Ovary (tissue), 3 donors: ENCODE results near the gene SNCAIP.

Source experiments
- POLR2A ChIP-seq: fragments of 450-650 bp; IDR thresholded peaks from one replicate; pipeline ENCODE4 v1.6.1; 2017; ENCODE audit warnings: antibody characterized with exemption, mild to moderate bottlenecking, moderate library complexity
- TF ChIP-seq, protein P1 (sequence below), 3 donors: fragments of 450-650 bp in 2 of 3; fragments of 200-600 bp in 1 of 3; IDR thresholded peaks; one replicate each; pipeline versions ENCODE4 v1.5.1 to v1.8.0; 2016 to 2022; ENCODE audit warnings: antibody characterized with exemption in 3 of 3, mild to moderate bottlenecking in 1 of 3
- donor health status: DM: no; HTN: no; CAD: no.

- TF ChIP-seq, protein P1, sequence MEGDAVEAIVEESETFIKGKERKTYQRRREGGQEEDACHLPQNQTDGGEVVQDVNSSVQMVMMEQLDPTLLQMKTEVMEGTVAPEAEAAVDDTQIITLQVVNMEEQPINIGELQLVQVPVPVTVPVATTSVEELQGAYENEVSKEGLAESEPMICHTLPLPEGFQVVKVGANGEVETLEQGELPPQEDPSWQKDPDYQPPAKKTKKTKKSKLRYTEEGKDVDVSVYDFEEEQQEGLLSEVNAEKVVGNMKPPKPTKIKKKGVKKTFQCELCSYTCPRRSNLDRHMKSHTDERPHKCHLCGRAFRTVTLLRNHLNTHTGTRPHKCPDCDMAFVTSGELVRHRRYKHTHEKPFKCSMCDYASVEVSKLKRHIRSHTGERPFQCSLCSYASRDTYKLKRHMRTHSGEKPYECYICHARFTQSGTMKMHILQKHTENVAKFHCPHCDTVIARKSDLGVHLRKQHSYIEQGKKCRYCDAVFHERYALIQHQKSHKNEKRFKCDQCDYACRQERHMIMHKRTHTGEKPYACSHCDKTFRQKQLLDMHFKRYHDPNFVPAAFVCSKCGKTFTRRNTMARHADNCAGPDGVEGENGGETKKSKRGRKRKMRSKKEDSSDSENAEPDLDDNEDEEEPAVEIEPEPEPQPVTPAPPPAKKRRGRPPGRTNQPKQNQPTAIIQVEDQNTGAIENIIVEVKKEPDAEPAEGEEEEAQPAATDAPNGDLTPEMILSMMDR (IDR thresholded peaks at IDR 0.05): no peak
- no peak for TF ChIP-seq POLR2A
These were observed 173.2 kb downstream of the SNCAIP start for GRCh38 chr5:122485226-122485625.
